Measurements from ENCODE around the gene ANKRD34A. TPM values are rescaled to one million over a fixed set of nuclear protein-coding genes. Genes with fewer than 3 reads are reported as not detected.

Gene ANKRD34A
- total RNA-seq, 2 donors from 2014 or later = 1.5 to 3.4 TPM

DNA sequence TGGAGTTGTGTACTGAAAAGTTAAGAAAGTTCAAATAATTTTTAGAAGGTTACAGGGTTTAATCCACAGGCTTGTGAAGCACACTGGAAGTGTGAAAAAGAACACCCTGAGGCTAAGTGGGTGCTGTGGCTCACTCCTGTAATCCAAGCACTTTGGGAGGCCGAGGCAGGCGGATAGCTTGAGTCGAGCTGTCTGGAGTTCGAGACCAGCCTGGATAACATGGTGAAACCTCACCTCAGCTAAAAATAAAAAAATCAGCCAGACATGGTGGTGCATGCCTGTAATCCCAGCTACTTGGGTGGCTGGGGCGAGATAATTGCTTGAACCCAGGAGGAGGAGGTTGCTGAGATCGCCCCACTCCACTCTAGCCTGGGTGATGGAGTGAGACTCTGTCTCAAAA is 22.2 kb upstream of the ANKRD34A start:
- Histone ChIP-seq H3K36me3 (no peaks in the 10 kb centered on the region), H3K4me1 (peaks cover 0 to 64% of the 10 kb centered on the region in 2 donors), H3K27me3 (no peaks in the 10 kb centered on the region), H3K9me3 (no peaks in the 10 kb centered on the region), H3K27ac (peak overlapping the region; percentile 96 to 98), H3K4me3 (no peak overlapping the region)
- DNase-seq (ENCODE audit: low spot score) = no peak
- TF ChIP-seq, protein P1, sequence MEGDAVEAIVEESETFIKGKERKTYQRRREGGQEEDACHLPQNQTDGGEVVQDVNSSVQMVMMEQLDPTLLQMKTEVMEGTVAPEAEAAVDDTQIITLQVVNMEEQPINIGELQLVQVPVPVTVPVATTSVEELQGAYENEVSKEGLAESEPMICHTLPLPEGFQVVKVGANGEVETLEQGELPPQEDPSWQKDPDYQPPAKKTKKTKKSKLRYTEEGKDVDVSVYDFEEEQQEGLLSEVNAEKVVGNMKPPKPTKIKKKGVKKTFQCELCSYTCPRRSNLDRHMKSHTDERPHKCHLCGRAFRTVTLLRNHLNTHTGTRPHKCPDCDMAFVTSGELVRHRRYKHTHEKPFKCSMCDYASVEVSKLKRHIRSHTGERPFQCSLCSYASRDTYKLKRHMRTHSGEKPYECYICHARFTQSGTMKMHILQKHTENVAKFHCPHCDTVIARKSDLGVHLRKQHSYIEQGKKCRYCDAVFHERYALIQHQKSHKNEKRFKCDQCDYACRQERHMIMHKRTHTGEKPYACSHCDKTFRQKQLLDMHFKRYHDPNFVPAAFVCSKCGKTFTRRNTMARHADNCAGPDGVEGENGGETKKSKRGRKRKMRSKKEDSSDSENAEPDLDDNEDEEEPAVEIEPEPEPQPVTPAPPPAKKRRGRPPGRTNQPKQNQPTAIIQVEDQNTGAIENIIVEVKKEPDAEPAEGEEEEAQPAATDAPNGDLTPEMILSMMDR (IDR thresholded peaks at IDR 0.05) = no peak

DNA sequence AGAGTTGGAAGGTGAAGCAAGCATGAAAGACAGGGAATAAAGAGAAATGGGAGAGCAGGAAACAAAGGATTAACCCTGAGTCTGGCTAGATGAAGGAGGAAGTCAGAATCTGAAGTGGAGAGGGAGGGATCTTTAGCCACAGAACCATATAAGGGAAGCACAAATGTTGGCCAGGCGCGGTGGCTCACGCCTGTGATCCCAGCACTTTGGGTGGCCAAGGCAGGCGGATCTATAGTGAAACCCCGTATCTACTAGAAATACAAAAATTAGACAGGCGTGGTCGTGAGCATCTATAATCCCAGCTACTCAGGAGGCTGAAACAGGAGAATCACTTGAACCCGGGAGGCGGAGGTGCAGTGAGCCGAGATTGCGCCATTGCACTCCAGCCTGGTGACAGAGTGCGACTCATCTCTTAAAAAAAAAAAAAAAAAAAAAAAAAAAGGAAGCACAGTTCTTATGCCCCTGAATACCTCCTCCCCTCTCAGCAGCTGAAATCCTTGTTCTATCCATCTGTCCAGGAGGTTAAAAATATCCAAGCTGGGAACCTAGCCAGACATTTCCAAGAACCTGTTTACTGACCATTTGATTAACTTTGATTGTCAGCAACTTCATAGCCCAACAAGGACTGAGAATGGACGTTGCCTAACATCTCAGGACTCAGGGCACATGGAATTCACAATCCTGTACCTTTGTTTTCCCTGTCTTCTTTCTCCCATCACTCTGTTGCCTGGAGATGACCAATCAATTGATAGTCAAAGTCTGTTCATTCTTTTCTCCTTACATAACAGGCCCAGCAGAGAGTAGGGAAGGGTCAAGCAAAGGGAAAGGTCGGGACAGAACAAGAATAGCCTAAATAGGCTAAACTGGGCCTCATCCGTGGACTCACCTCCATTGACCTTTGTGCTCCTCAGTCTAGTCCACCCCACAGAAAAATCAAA is 21.4 kb upstream of the ANKRD34A start:
- DNase-seq (ENCODE audit: low spot score) = no peak
- Histone ChIP-seq H3K36me3 (no peaks in the 10 kb centered on the region), H3K27ac (peak overlapping the region; percentile 96 to 98), H3K27me3 (no peaks in the 10 kb centered on the region), H3K9me3 (no peaks in the 10 kb centered on the region), H3K4me1 (peaks cover 0 to 67% of the 10 kb centered on the region in 2 donors), H3K4me3 (peak overlapping the region; percentile 32 to 38)
- TF ChIP-seq, protein P1 (IDR thresholded peaks at IDR 0.05) = no peak

DNA sequence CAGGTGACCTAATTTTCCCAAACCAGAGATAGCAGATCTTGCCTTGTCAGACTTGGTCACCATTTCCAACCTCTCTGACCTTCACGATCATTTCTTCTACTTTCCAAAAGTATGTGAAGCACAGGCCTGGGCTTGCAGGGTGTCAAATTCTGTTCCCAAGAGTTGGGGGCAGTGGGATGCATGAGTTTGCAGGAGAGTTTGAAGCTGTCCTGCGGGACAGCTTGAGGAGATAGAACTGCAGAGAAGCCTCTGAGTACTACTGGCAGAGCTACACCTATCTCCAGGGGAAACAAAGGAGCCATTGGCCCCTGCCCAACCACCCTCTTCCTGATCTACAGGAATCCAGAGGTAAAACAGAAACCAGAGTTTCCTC is 20.7 kb upstream of the ANKRD34A start:
- no peaks in the 10 kb centered on the region for H3K27me3 ChIP-seq
- TF ChIP-seq, protein P1 (IDR thresholded peaks at IDR 0.05) = no peak
- no peaks in the 10 kb centered on the region for H3K36me3 ChIP-seq
- H3K4me3 ChIP-seq = peak overlapping the region; percentile 32 to 38
- H3K9me3 ChIP-seq = no peaks in the 10 kb centered on the region
- H3K4me1 ChIP-seq = peaks cover 0 to 67% of the 10 kb centered on the region in 2 donors
- H3K27ac ChIP-seq = peak overlapping the region; percentile 96 to 98
- DNase-seq (ENCODE audit: low spot score) = no peak

DNA sequence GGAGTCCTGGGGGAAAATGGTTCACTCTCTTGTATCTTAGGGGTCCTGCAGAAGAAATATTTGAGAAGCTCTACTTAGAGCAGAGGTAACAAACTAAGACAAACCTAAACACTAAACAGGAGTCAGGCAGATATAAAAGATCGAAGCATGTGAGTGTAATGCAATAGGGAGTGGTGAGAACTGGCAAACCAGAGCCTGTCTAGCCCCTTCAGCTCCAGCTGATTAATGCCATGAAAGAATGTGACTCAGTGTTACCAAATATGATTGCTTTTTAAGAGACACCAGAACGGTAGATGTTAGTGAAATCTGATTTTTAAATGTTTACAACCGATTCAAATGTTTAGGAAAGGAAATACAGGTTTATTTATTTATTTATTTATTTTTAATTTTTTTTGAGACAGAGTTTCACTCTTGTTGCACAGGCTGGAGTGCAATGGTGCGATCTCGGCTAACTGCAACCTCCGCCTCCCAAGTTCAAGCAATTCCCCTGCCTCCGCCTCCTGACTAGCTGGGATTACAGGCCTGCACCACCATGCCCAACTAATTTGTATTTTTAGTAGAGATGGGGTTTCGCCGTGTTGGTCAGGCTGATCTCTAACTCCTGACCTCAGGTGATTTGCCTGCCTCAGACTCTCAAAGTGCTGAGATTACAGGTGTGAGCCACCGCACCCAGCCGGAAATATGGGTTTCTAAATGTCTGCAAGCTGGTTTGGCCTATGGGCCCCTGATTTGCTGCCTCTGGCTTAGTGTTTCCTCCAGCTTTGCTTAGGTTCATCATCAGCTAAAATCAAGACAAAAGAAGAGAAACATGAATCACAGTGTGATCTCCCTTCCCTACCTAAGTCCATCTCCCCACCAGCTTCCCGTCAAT is 19.8 kb upstream of the ANKRD34A start:
- peak overlapping the region; percentile 96 to 98 for H3K27ac ChIP-seq
- H3K9me3 ChIP-seq = no peaks in the 10 kb centered on the region
- H3K36me3 ChIP-seq = no peaks in the 10 kb centered on the region
- H3K27me3 ChIP-seq = no peaks in the 10 kb centered on the region
- DNase-seq (ENCODE audit: low spot score) = no peak
- peak overlapping the region; percentile 5 to 38 for H3K4me3 ChIP-seq
- TF ChIP-seq, protein P1 (IDR thresholded peaks at IDR 0.05) = no peak
- peaks cover 0 to 73% of the 10 kb centered on the region in 2 donors for H3K4me1 ChIP-seq

DNA sequence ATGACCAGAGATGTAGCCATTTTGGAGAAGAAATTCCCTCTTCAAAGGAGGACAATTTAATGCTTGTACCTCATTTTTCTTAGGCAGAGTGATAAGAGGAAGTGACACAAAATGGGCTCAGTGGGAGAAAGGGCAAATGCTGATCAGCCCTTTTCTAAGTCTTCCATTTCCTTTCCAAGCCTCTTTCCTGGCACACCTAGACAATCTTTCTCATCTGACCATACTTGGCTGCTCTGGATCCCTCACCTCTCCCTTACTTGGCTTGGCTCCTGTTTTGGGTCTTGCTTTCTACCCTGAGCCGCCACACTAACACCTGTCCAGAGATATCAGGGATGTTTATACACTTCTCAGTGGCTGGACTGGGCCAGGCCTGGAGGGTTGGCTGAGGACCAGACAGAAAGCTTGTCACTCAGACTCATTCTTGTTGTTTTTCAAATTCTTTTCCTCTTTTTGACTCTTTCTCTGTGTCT is 18.9 kb upstream of the ANKRD34A start:
- TF ChIP-seq, protein P1 (IDR thresholded peaks at IDR 0.05) = no peak
- H3K9me3 ChIP-seq = no peaks in the 10 kb centered on the region
- no peak for DNase-seq (ENCODE audit: low spot score)
- no peaks in the 10 kb centered on the region for H3K36me3 ChIP-seq
- H3K27ac ChIP-seq = peak overlapping the region; percentile 96 to 98
- no peak overlapping the region for H3K4me3 ChIP-seq
- H3K27me3 ChIP-seq = no peaks in the 10 kb centered on the region
- peaks cover 0 to 83% of the 10 kb centered on the region in 2 donors for H3K4me1 ChIP-seq

Measured in right atrium auricular region (tissue), 2 donors.